ENCODE data around the gene ZSCAN22.

ZSCAN22 gene

GRCh38 chr19:58350001-58350861 lies 23.4 kb downstream of the ZSCAN22 start:
- H3K4me3 ChIP-seq (ENCODE audit: control insufficient read depth, low read depth, low read length): no peak overlapping the region
- no peak for DNase-seq (ENCODE audit: low read depth)
- no peak for TF ChIP-seq CTCF (IDR thresholded peaks at IDR 0.05; ENCODE audit: control insufficient read depth, insufficient read depth, low read depth, low read length, missing control alignments)

- DNase-seq (ENCODE audit: low read depth): no peak
- no peak for TF ChIP-seq CTCF (IDR thresholded peaks at IDR 0.05; ENCODE audit: control insufficient read depth, insufficient read depth, low read depth, low read length, missing control alignments)
- no peak overlapping the region for H3K4me3 ChIP-seq (ENCODE audit: control insufficient read depth, low read depth, low read length)
Observed at GRCh38 chr19:58350871-58351557, 24.2 kb downstream of the ZSCAN22 start.

- DNase-seq (ENCODE audit: low read depth): no peak
- no peak overlapping the region for H3K4me3 ChIP-seq (ENCODE audit: control insufficient read depth, low read depth, low read length)
- no peak for TF ChIP-seq CTCF (IDR thresholded peaks at IDR 0.05; ENCODE audit: control insufficient read depth, insufficient read depth, low read depth, low read length, missing control alignments)
Observed at GRCh38 chr19:58351558-58351878, 24.7 kb downstream of the ZSCAN22 start.

GRCh38 chr19:58351990-58352755 lies 25.4 kb downstream of the ZSCAN22 start:
- DNase-seq (ENCODE audit: low read depth): no peak
- H3K4me3 ChIP-seq (ENCODE audit: control insufficient read depth, low read depth, low read length): no peak overlapping the region

GRCh38 chr19:58352760-58353671 lies 26.2 kb downstream of the ZSCAN22 start, which contains the start of gene A1BG:
A1BG (minus strand) TSS chr19:58353492; CDS start chr19:58353437, 55 bp downstream.
- DNase-seq (ENCODE audit: low read depth): no peak
- H3K4me3 ChIP-seq (ENCODE audit: control insufficient read depth, low read depth, low read length): no peak within 1 kb of the TSS
- TF ChIP-seq CTCF (IDR thresholded peaks at IDR 0.05; ENCODE audit: control insufficient read depth, insufficient read depth, low read depth, low read length, missing control alignments): no peak

More at GRCh38 chr19:58351990-58352755, 25.4 kb downstream of the ZSCAN22 start:
- TF ChIP-seq CTCF (IDR thresholded peaks at IDR 0.05; ENCODE audit: control insufficient read depth, insufficient read depth, low read depth, low read length, missing control alignments): no peak

Data from AG09309 (cell line).